GM23248 (cell line): Measurements from ENCODE around the gene GFRA1.

Experiments used
- EZH2 ChIP-seq: fragments of 200-600 bp; sonication (generic); IDR thresholded peaks from 2 replicates; pipeline ENCODE4 v1.6.1; 2018; ENCODE audit warnings: antibody characterized with exemption, mild to moderate bottlenecking; ENCODE audit not compliant: insufficient read depth, poor library complexity, severe bottlenecking
- EZH2phosphoT487 ChIP-seq: fragments of 200-600 bp; sonication (generic); IDR thresholded peaks from 2 replicates; pipeline ENCODE4 v1.6.1; 2018; ENCODE audit warnings: antibody characterized with exemption, moderate library complexity, mild to moderate bottlenecking, low read depth; ENCODE audit not compliant: insufficient read depth

DNA sequence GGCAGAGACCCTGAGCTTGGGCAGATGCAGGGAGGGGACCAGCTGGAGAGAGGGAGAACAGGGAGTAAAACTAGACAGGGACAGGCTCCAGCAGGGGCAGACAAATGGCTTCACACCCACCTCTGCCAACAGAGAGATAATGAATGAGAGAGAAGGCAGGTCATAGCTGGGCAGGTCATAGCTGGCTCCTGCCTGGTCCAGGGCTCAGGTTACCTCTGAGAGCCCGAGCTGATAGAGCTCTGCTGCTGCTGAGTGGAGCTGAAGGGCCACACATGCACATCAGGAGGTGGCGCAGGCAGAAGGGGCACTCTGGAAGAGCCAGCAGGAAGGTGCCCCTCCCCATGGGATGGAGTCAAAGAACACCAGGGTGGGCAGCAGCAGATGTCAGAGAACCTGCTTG, 154.2 kb downstream of the GFRA1 start:
- TF ChIP-seq EZH2, result no peak
- no peak for TF ChIP-seq EZH2phosphoT487
